ENCODE data around the gene ZCCHC14. TPM values are rescaled to one million over a fixed set of nuclear protein-coding genes. Genes with fewer than 3 reads are reported as not detected.

The ZCCHC14 gene
- total and polyA plus RNA-seq, 10 of the 15 experiments (the other 5 are each of a cell fraction or from before 2014, with no cell fraction given), result 0.02 to 0.26 (median 0.05) TPM; not detected in 3

- RAD21 ChIA-PET (ENCODE audit: unreplicated experiment), result interaction anchor here (0.6 to 2.4 kb wide), 2 partner anchors 375 to 384 kb away, joined by 3 to 5 read pairs; no protein-coding TSS in a partner anchor
- H3K79me2 ChIP-seq (ENCODE audit: control insufficient read depth, insufficient read depth, low read length), result peaks cover 3% of the 10 kb centered on the region
- no peak for DNase-seq (ENCODE audit: low read depth, low spot score)
- SMC1A ChIA-PET (ENCODE audit: uncharacterized antibody, unreplicated experiment), result interaction anchor here (0.5 to 2.6 kb wide), 4 partner anchors 9 to 76 kb away, joined by 3 to 8 read pairs (median 6); partner anchors contain the start of gene C16orf95
- TF ChIP-seq IKZF2 (IDR thresholded peaks at IDR 0.05) (no peak), EGR1 (IDR thresholded peaks at IDR 0.05; ENCODE audit: borderline replicate concordance in 1 of 2, low read depth in 2 of 2, low read length in 2 of 2) (peak in 1 of 2 experiments; percentile 73; a peak in 1 of 3 replicates), STAT1 (conservative IDR thresholded peaks at IDR 0.05) (no peak), SIN3A (IDR thresholded peaks at IDR 0.05; ENCODE audit: low read depth, low read length) (peak; percentile 74; the same call in 1 of the 2 replicates), RAD21 (IDR thresholded peaks at IDR 0.05; ENCODE audit: insufficient read depth, low read depth, low read length) (peak; percentile 43), CREM (IDR thresholded peaks at IDR 0.05; ENCODE audit: low read depth) (no peak), KDM1A (IDR thresholded peaks at IDR 0.05; ENCODE audit: borderline replicate concordance) (no peak), NFXL1 (IDR thresholded peaks at IDR 0.05; ENCODE audit: borderline replicate concordance) (no peak), YY1 (IDR thresholded peaks at IDR 0.05; ENCODE audit: low read depth, low read length) (0 out of 2 replicates have a peak, but pooled peaks have one; percentile 17), HDAC6 (IDR thresholded peaks at IDR 0.05; ENCODE audit: unreplicated experiment) (no peak), ZNF24 (IDR thresholded peaks at IDR 0.05) (no peak), NR2F1 (conservative IDR thresholded peaks at IDR 0.05) (no peak), CEBPB (IDR thresholded peaks at IDR 0.05; ENCODE audit: borderline replicate concordance in 1 of 2, low read depth in 2 of 2, low read length in 2 of 2) (no peak)
- TF ChIP-seq, protein P1, sequence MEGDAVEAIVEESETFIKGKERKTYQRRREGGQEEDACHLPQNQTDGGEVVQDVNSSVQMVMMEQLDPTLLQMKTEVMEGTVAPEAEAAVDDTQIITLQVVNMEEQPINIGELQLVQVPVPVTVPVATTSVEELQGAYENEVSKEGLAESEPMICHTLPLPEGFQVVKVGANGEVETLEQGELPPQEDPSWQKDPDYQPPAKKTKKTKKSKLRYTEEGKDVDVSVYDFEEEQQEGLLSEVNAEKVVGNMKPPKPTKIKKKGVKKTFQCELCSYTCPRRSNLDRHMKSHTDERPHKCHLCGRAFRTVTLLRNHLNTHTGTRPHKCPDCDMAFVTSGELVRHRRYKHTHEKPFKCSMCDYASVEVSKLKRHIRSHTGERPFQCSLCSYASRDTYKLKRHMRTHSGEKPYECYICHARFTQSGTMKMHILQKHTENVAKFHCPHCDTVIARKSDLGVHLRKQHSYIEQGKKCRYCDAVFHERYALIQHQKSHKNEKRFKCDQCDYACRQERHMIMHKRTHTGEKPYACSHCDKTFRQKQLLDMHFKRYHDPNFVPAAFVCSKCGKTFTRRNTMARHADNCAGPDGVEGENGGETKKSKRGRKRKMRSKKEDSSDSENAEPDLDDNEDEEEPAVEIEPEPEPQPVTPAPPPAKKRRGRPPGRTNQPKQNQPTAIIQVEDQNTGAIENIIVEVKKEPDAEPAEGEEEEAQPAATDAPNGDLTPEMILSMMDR (IDR thresholded peaks at IDR 0.05 in 2 of 3, conservative IDR thresholded peaks at IDR 0.05 in 1 of 3; ENCODE audit: control insufficient read depth in 2 of 3, extremely low read depth in 1 of 3, insufficient read depth in 1 of 3, low read depth in 3 of 3, low read length in 3 of 3), result peak; percentile 15 to 54 (median 42); a peak in 5 of 6 replicates
- TF ChIP-seq, protein P2, sequence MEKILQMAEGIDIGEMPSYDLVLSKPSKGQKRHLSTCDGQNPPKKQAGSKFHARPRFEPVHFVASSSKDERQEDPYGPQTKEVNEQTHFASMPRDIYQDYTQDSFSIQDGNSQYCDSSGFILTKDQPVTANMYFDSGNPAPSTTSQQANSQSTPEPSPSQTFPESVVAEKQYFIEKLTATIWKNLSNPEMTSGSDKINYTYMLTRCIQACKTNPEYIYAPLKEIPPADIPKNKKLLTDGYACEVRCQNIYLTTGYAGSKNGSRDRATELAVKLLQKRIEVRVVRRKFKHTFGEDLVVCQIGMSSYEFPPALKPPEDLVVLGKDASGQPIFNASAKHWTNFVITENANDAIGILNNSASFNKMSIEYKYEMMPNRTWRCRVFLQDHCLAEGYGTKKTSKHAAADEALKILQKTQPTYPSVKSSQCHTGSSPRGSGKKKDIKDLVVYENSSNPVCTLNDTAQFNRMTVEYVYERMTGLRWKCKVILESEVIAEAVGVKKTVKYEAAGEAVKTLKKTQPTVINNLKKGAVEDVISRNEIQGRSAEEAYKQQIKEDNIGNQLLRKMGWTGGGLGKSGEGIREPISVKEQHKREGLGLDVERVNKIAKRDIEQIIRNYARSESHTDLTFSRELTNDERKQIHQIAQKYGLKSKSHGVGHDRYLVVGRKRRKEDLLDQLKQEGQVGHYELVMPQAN (conservative IDR thresholded peaks at IDR 0.05), result 0 out of 2 replicates have a peak, but pooled peaks have one; percentile 9
- TF ChIP-seq, protein P3, sequence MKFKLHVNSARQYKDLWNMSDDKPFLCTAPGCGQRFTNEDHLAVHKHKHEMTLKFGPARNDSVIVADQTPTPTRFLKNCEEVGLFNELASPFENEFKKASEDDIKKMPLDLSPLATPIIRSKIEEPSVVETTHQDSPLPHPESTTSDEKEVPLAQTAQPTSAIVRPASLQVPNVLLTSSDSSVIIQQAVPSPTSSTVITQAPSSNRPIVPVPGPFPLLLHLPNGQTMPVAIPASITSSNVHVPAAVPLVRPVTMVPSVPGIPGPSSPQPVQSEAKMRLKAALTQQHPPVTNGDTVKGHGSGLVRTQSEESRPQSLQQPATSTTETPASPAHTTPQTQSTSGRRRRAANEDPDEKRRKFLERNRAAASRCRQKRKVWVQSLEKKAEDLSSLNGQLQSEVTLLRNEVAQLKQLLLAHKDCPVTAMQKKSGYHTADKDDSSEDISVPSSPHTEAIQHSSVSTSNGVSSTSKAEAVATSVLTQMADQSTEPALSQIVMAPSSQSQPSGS (IDR thresholded peaks at IDR 0.05; ENCODE audit: low read length), result no peak
- intact Hi-C loops (cut with micrococcal nuclease; ENCODE audit: unreplicated experiment) (loop anchor here (1.0 to 5.0 kb wide), 2 partner anchors 242 to 374 kb away; partner anchors contain the start of gene KLHDC4), in situ Hi-C loops (cut with MboI) (loop anchor here (10.0 kb wide), 1 partner anchor 838 kb away; the partner anchor contains the start of gene MTHFSD)
- peak overlapping the region; percentile 77 for H3K4me3 ChIP-seq
- peaks cover 9% of the 10 kb centered on the region; the same call in 1 of the 2 replicates for H4K20me1 ChIP-seq (ENCODE audit: control insufficient read depth, insufficient read depth)
- H3K4me1 ChIP-seq (ENCODE audit: control insufficient read depth, insufficient read depth, low read length), result peaks cover 9% of the 10 kb centered on the region
- CTCF ChIA-PET, result interaction anchor here (0.6 to 2.7 kb wide), 6 partner anchors 10 to 244 kb away, joined by 3 to 40 read pairs (median 6); partner anchors contain the start of genes C16orf95 and FBXO31
- peak overlapping the region; percentile 98 for H3K4me2 ChIP-seq (ENCODE audit: control insufficient read depth, insufficient read depth)
- no peak for ATAC-seq
- H3K27me3 ChIP-seq (replicated peaks in 1 of 2; ENCODE audit: control insufficient read depth in 2 of 2, insufficient read depth in 2 of 2, low read length in 1 of 2), result no peaks in the 10 kb centered on the region
- BruUV-seq (replicated peaks), result no TSS peak
- POLR2A ChIA-PET, result interaction anchor here (0.9 to 5.5 kb wide), 3 partner anchors 10 to 76 kb away, joined by 3 to 36 read pairs (median 3); partner anchors contain the start of genes C16orf95 and FBXO31
- H3K27ac ChIP-seq (ENCODE audit: control insufficient read depth, insufficient read depth), result peak overlapping the region; percentile 54; the same call in 1 of the 2 replicates
- 2% methylated on average over 46 of the region's 53 CpGs for WGBS (ENCODE audit: insufficient coverage, insufficient replicate concordance, low lambda C conversion rate, missing lambda C conversion rate)
- H2AFZ ChIP-seq (ENCODE audit: control insufficient read depth, low read depth, low read length), result no peak overlapping the region
- H3K9me3 ChIP-seq (replicated peaks; ENCODE audit: control insufficient read depth, insufficient read depth, low read length), result no peaks in the 10 kb centered on the region
- FAIRE-seq, result no peak
- H3K36me3 ChIP-seq (ENCODE audit: control insufficient read depth in 2 of 2, insufficient read depth in 2 of 2, low read length in 1 of 2), result no peaks in the 10 kb centered on the region
- peak overlapping the region; percentile 74 for H3K9ac ChIP-seq (ENCODE audit: control insufficient read depth, insufficient read depth, low read length)
These were observed 99.8 kb downstream of the ZCCHC14 start for GRCh38 chr16:87392821-87393679.
